HT1080 (cell line): ENCODE data around the gene CKS1B. TPM values are rescaled to one million over a fixed set of nuclear protein-coding genes. Genes with fewer than 3 reads are reported as not detected.

Experiments used
- DNase-seq: peaks from one replicate; pipeline ENCODE4 v3.0.0-alpha.2; 2015; ENCODE audit warnings: low read depth
- total RNA-seq: library from RNA; depleted of rRNA; stranded (reverse); fragments of >200 nt; shearing (Covaris generic); gene quantifications from 2 replicates; pipeline ENCODE4 v1.2.3, GENCODE V29; 2014

Gene CKS1B
- total RNA-seq, 1 experiment from 2014 or later, result 222 TPM

GRCh38 chr1:154945160-154945961 lies 29.1 kb upstream of the CKS1B start:
- no peak for DNase-seq

GRCh38 chr1:154945962-154946850 lies 28.3 kb upstream of the CKS1B start:
- DNase-seq, result no peak

GRCh38 chr1:154948079-154948478 lies 26.4 kb upstream of the CKS1B start:
- no peak for DNase-seq

- DNase-seq, result no peak
Observed at GRCh38 chr1:154951901-154952657, 22.4 kb upstream of the CKS1B start.

GRCh38 chr1:154952664-154953063 lies 21.8 kb upstream of the CKS1B start:
- DNase-seq, result no peak

GRCh38 chr1:154953611-154954038 lies 20.9 kb upstream of the CKS1B start:
- DNase-seq, result no peak

GRCh38 chr1:154954541-154954940 lies 19.9 kb upstream of the CKS1B start:
- no peak for DNase-seq

- DNase-seq, result peak; percentile 71
Observed at GRCh38 chr1:154955039-154955717, 19.3 kb upstream of the CKS1B start.

- DNase-seq, result peak; percentile 89
Observed at GRCh38 chr1:154955718-154956543, 18.6 kb upstream of the CKS1B start, which contains the start of gene PBXIP1. Gene PBXIP1 (minus strand): TSS chr1:154956099. CDS start chr1:154953721, 2,378 bp downstream.

GRCh38 chr1:154956544-154956941 lies 17.9 kb upstream of the CKS1B start:
- DNase-seq, result no peak

GRCh38 chr1:154957091-154957657 lies 17.3 kb upstream of the CKS1B start:
- DNase-seq, result no peak

GRCh38 chr1:154958036-154958435 lies 16.4 kb upstream of the CKS1B start:
- no peak for DNase-seq

- DNase-seq, result no peak
Observed at GRCh38 chr1:154958681-154959425, 15.6 kb upstream of the CKS1B start.

- no peak for DNase-seq
Observed at GRCh38 chr1:154959426-154959780, 15.1 kb upstream of the CKS1B start.

GRCh38 chr1:154960446-154961136 lies 13.9 kb upstream of the CKS1B start:
- DNase-seq, result no peak

- peak; percentile 72 for DNase-seq
Observed at GRCh38 chr1:154961207-154962155, 13.0 kb upstream of the CKS1B start, which contains the start of gene PYGO2. Gene PYGO2 (minus strand): TSS chr1:154961782. CDS start chr1:154961576, 206 bp downstream.

GRCh38 chr1:154962156-154962749 lies 12.2 kb upstream of the CKS1B start:
- DNase-seq, result no peak
